Omental fat pad (tissue), 4 donors: ENCODE results near the gene GPR176. TPM values are rescaled to one million over a fixed set of nuclear protein-coding genes. Genes with fewer than 3 reads are reported as not detected.
A peak's percentile ranks its signal among the peaks of the same experiment; 100 is the strongest.

Experiments
- ATAC-seq: fragments of 150-250 bp; one replicate; pipeline ENCODE4 v1.9.1; 2016; ENCODE audit warnings: mild to moderate bottlenecking, moderate library complexity; ENCODE audit not compliant: low FRiP score
- DNase-seq: peaks from one replicate; pipeline ENCODE4 v3.0.0-alpha.2; 2019; ENCODE audit warnings: low spot score
- CTCF ChIP-seq, 3 donors: fragments of 450-650 bp; IDR thresholded peaks; one replicate each; pipeline ENCODE4 v1.5.1; 2016 to 2017; ENCODE audit warnings: antibody characterized with exemption in 3 of 3, mild to moderate bottlenecking in 3 of 3, moderate library complexity in 2 of 3
- total RNA-seq, 4 donors: library from RNA; depleted of rRNA; stranded (reverse); fragments of >200 nt; gene quantifications; one replicate each; pipeline ENCODE4 v1.1.0, GENCODE V29; 2016

Gene GPR176
- total RNA-seq, 4 donors from 2014 or later = 5.6 to 23.9 (median 11.7) TPM

- no peak for TF ChIP-seq CTCF (IDR thresholded peaks at IDR 0.05)
- DNase-seq = no peak
- no peak for ATAC-seq
Measured at GRCh38 chr15:39854161-39854560, 65.9 kb downstream of the GPR176 start.

- no peak for DNase-seq
- TF ChIP-seq CTCF (IDR thresholded peaks at IDR 0.05) = no peak
Measured at GRCh38 chr15:39852250-39852649, 67.8 kb downstream of the GPR176 start.

GRCh38 chr15:39851500-39852092 is 68.5 kb downstream of the GPR176 start:
- ATAC-seq (no peak), DNase-seq (no peak)
- TF ChIP-seq CTCF (IDR thresholded peaks at IDR 0.05) = no peak

More at GRCh38 chr15:39852250-39852649, 67.8 kb downstream of the GPR176 start:
- peak; percentile 80 for ATAC-seq

GRCh38 chr15:39850436-39850835 is 69.6 kb downstream of the GPR176 start:
- no peak for DNase-seq
- no peak for ATAC-seq
- no peak for TF ChIP-seq CTCF (IDR thresholded peaks at IDR 0.05)

- no peak for ATAC-seq
- no peak for DNase-seq
- TF ChIP-seq CTCF (IDR thresholded peaks at IDR 0.05) = no peak
Measured at GRCh38 chr15:39846108-39846507, 74.0 kb downstream of the GPR176 start.

GRCh38 chr15:39845582-39845981 is 74.5 kb downstream of the GPR176 start:
- no peak for TF ChIP-seq CTCF (IDR thresholded peaks at IDR 0.05)
- ATAC-seq (no peak), DNase-seq (no peak)

GRCh38 chr15:39843565-39843964 is 76.5 kb downstream of the GPR176 start:
- no peak for DNase-seq
- no peak for TF ChIP-seq CTCF (IDR thresholded peaks at IDR 0.05)
- ATAC-seq = no peak
